Calu3 (cell line): Measurements from ENCODE around the gene ZNF407. TPM values are rescaled to one million over a fixed set of nuclear protein-coding genes. Genes with fewer than 3 reads are reported as not detected.

Source experiments
- BruUV-seq: library from RNA; stranded (reverse); fragments of 400-500 nt; replicated peaks from 2 replicates; lab custom pipeline; 2021; lab: Mats Ljungman, UMichigan
- CTCF ChIA-PET: fragments of 300-600 bp; sonication (Branson Sonifier 250); formaldehyde crosslinking; loops from one replicate; lab custom pipeline; 2022; ENCODE audit warnings: antibody characterized with exemption; lab: Charles Lee
- DNase-seq: peaks from one replicate; pipeline ENCODE4 v3.0.0; 2022
- H3K27ac Mint-ChIP-seq: one replicate; pipeline ENCODE4 v1.8.0; 2022; ENCODE audit warnings: mixed read lengths; ENCODE audit not compliant: unreplicated experiment
- H3K27me3 Mint-ChIP-seq: one replicate; pipeline ENCODE4 v1.8.0; 2022; ENCODE audit warnings: mixed read lengths; ENCODE audit not compliant: unreplicated experiment
- H3K36me3 Mint-ChIP-seq: one replicate; pipeline ENCODE4 v1.8.0; 2022; ENCODE audit warnings: mild to moderate bottlenecking, moderate library complexity, mixed read lengths; ENCODE audit not compliant: insufficient read depth, unreplicated experiment
- H3K4me1 Mint-ChIP-seq: one replicate; pipeline ENCODE4 v1.8.0; 2022; ENCODE audit warnings: mild to moderate bottlenecking, low read depth, mixed read lengths; ENCODE audit not compliant: unreplicated experiment
- H3K4me3 Mint-ChIP-seq: one replicate; pipeline ENCODE4 v1.8.0; 2022; ENCODE audit warnings: mild to moderate bottlenecking, low read depth, moderate library complexity, mixed read lengths; ENCODE audit not compliant: unreplicated experiment
- H3K9me3 Mint-ChIP-seq: one replicate; pipeline ENCODE4 v1.8.0; 2022; ENCODE audit warnings: low read depth, mixed read lengths; ENCODE audit not compliant: unreplicated experiment
- intact Hi-C: fragments of 100-400 bp; cut with micrococcal nuclease; formaldehyde crosslinking; loops from one replicate; pipeline ENCODE4 v1.10.0; 2022; ENCODE audit not compliant: unreplicated experiment
- total RNA-seq: library from RNA; stranded (reverse); gene quantifications from 2 replicates; pipeline ENCODE4 v1.2.3, GENCODE V29; 2022
- TF ChIP-seq, protein P1 (sequence below): fragments of 200-600 bp; IDR thresholded peaks from one replicate; pipeline ENCODE4 v1.8.0; 2022; ENCODE audit warnings: antibody characterized with exemption; ENCODE audit not compliant: unreplicated experiment

Gene ZNF407
- total RNA-seq, 1 experiment from 2014 or later, result 17.4 TPM

DNA sequence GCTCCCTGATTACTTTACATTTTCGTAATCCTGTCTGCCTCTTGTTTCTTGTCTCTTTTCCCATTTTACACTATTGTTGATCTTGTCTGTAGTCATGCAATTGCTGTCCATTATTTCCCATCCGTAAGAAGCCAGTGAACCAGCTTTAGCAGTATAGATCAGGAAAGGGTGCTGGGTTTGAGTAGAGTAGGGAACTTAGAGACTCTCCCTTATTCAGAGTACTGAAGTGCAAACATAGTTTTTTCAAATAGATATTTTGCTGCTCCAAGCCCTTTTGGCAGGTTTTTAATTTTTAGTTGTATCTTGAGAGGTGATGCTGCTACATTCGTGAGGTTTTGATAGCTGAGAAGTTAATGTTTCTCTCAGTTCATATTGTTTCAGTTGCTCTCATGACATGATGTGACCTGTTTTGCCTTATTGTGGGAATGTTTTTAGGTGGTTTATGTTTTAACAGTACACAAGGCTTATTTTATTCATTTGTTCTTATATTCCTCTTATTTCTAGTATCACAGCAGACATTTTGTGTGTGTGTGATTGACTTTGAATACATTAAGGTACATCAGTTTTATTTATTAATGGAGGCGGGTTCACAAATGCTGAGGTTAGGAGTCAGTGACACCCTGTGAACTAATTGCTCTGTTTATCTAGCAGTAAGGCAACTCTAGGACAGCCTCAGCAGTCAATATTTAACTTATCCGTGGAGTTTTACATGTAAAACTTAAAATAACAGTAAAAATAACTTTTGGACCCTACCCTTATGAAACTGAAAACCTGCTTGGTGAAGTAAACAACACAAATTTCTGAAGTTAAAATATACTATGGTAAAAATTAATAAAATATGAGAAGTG lies 118.4 kb downstream of the ZNF407 start:
- Mint-ChIP-seq H3K27me3 (no peaks in the 10 kb centered on the region), H3K4me1 (peaks cover 6% of the 10 kb centered on the region), H3K4me3 (no peak overlapping the region), H3K9me3 (no peaks in the 10 kb centered on the region), H3K36me3 (no peaks in the 10 kb centered on the region), H3K27ac (peak overlapping the region; percentile 51)
- BruUV-seq, result no TSS peak
- TF ChIP-seq, protein P1, sequence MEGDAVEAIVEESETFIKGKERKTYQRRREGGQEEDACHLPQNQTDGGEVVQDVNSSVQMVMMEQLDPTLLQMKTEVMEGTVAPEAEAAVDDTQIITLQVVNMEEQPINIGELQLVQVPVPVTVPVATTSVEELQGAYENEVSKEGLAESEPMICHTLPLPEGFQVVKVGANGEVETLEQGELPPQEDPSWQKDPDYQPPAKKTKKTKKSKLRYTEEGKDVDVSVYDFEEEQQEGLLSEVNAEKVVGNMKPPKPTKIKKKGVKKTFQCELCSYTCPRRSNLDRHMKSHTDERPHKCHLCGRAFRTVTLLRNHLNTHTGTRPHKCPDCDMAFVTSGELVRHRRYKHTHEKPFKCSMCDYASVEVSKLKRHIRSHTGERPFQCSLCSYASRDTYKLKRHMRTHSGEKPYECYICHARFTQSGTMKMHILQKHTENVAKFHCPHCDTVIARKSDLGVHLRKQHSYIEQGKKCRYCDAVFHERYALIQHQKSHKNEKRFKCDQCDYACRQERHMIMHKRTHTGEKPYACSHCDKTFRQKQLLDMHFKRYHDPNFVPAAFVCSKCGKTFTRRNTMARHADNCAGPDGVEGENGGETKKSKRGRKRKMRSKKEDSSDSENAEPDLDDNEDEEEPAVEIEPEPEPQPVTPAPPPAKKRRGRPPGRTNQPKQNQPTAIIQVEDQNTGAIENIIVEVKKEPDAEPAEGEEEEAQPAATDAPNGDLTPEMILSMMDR, result no peak
- CTCF ChIA-PET, result no interaction called here
- DNase-seq, result no peak
- intact Hi-C loops, result no loop called here

DNA sequence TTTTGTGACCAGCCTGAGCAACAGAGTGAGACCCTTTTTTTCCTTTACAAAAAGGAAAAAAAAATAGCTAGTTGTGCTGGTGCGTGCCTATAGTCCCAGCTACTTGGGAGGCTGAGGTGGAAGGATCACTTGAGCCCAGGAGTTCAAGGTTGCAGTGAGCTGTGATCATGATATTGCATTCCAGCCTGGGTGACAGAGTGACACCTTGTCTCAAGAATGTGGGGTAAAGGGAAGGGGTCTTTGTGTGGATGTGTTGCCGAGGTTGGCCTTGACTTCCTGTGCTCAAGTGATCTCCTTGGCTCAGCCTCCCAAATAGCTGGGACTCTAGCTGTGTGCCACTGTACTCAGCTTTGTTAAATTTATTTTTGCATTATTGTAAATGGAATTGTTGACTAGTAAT lies 120.6 kb downstream of the ZNF407 start:
- TF ChIP-seq, protein P1, result no peak
- Mint-ChIP-seq H3K4me1 (peaks cover 14% of the 10 kb centered on the region), H3K27me3 (no peaks in the 10 kb centered on the region), H3K9me3 (no peaks in the 10 kb centered on the region), H3K36me3 (no peaks in the 10 kb centered on the region), H3K4me3 (no peak overlapping the region), H3K27ac (no peak overlapping the region)
- no TSS peak for BruUV-seq
- CTCF ChIA-PET, result interaction anchor here (0.7 kb wide), 1 partner anchor 399 kb away, joined by 6 read pairs; no protein-coding TSS in a partner anchor
- DNase-seq, result no peak
- intact Hi-C loops, result no loop called here

DNA sequence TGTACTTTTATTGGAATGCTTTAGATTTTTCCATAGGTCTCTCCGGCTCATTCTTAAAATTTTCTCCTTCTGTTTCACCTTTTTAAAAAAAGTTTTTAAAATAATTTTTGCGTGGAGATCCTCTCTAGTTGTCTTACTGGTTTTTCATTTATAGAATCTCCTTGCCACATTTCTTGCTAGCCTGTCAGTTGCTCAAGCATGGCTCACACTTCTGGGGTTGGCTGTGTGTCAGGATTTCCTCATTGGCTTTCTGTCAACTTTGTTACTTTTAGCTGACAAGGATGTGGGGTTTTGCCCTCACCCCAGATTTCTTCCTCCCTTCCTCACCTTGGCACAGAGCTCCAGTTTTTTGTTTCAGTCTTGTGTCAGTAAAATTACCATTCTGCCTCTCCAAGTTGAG lies 124.6 kb downstream of the ZNF407 start:
- Mint-ChIP-seq H3K27ac (no peak overlapping the region), H3K4me3 (no peak overlapping the region), H3K4me1 (peaks cover 8% of the 10 kb centered on the region), H3K27me3 (no peaks in the 10 kb centered on the region), H3K36me3 (no peaks in the 10 kb centered on the region), H3K9me3 (no peaks in the 10 kb centered on the region)
- BruUV-seq, result no TSS peak
- TF ChIP-seq, protein P1, result no peak
- DNase-seq, result no peak
- CTCF ChIA-PET, result no interaction called here
- intact Hi-C loops, result no loop called here

DNA sequence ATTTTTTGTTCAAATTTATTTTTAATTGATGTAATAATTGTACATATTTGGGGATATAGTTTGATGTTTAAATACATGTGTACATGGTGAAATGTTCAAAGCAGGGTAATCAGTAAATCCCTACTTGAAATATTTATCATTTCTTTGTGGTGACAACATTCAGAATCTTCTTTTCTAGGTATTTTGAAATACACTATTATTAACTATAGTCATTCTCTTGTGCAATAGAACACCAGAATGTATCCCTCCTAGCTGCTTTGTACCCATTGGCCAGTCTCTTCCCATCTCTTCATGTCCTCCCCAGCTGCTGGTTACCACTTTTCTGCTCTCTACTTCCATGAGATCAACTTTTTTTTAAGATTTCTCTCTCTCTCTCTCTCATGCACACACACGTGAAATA lies 126.5 kb downstream of the ZNF407 start:
- DNase-seq, result no peak
- Mint-ChIP-seq H3K27ac (no peak overlapping the region), H3K9me3 (no peaks in the 10 kb centered on the region), H3K27me3 (no peaks in the 10 kb centered on the region), H3K4me1 (peaks cover 8% of the 10 kb centered on the region), H3K36me3 (no peaks in the 10 kb centered on the region), H3K4me3 (no peak overlapping the region)
- TF ChIP-seq, protein P1, result no peak
- intact Hi-C loops, result no loop called here
- CTCF ChIA-PET, result no interaction called here
- no TSS peak for BruUV-seq
